Stimulated activated naive CD4-positive, alpha-beta T cell (primary cell): Measurements from ENCODE around the gene CYP19A1.
"Not testable (repeated sequence)": the region's sequence is repeated elsewhere in the genome, so short reads cannot be mapped to it uniquely, and the experiment has no call there.

Experiments used
- DNase-seq, 6 experiments: peaks; one replicate each; lab custom pipeline; 2025; lab: John Stamatoyannopoulos, UW

CYP19A1 gene

DNA sequence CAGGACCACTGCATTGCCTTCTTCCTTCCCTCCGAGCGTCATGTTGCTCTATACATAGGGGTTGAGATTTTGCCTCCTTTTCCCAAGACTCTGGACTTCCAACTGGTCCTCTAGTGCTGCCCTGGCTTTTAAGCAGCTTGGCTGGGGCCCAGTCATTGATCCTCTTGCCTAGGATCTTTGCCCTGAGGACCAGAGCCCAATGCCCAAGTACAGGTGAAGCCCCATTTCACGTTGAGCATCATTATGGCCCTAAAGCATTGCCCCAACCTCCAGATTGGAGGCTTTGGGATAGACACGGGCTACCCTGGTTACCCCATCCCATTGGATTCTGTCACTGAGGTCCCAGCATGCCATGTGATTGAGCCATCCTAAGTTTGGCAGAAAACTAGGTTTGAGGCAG is 47.7 kb downstream of the CYP19A1 start:
- DNase-seq = no peak

DNA sequence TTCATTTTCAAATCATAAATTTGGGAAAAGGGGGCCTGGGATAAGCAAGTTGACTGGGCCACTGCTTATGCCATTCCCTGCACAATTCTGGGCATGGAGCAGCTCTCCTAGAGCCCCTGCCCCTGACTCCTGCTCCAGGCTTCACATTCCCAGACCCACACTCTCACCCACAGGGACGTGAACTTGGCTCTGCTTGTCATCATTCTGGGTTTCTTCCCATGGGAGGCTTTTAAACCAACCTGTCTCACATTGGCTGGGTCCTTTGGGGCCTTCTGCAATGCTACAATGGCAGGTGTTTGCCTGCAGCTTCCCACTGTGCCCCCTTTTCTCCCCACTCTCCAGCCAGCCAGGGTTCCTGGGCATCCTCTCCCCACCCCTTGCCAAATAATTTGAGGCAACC is 49.1 kb downstream of the CYP19A1 start:
- DNase-seq = no peak

DNA sequence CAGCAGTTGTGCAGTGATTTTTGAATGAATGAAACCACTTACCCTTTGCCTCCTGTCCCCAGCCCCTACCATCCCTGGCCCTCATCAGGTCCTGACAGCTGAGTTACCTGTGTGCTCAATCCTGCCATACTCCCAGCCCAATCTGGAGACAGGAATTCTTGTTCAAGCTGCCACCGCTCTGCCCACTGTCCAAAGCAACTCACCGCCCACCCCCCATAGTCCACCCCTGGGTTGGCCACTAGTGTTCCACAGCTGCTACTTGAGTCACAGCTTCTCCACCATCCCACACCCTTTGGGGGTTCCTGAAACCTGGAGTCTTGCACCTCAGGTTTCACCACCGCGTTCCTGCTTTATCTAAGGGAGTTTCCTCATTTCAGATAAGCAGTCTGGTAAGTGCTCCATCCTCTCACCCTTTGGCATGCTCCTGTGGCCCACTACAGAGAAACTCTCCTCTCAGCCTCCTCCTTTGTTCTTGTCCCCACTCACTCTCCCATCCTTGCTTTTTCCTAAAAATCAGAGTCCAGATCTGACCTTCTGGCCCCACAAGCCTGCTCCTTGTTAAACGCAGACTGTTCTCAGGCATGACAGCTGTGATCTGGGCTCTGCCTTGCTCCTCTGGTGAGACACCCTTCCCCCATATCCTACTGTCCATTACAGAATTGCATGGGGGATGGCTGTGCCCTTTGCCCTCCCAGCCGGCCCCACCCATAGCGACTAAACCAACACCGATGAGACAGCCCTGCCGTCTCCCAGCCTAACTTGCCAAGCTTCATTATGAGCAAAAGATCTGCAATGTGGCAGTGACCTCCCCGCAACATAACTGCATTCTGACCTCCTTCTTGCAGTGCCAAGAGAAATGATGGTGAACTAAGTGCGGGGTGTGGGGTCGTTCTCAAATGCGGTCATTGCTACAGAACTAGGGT is 50.0 kb downstream of the CYP19A1 start:
- no peak for DNase-seq

DNA sequence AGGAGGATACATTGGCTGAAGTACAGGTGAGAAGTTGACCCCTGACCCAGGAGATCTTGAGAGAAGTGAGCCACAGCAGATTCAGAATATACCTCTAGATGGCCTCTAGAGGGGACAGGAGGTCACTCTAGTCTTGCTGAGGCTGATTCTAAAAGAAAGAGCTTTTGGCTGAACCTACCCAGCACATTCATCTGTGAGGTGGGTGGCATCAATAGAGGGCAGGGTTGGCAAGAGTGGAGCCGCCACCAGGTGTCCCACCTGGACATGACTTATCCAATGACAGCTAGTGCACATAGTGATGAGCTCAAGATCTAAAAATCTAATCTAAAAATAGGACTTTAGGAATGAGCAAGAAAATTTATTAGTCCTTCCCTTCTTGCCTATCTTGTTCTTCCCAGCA is 51.6 kb downstream of the CYP19A1 start:
- no peak for DNase-seq

DNA sequence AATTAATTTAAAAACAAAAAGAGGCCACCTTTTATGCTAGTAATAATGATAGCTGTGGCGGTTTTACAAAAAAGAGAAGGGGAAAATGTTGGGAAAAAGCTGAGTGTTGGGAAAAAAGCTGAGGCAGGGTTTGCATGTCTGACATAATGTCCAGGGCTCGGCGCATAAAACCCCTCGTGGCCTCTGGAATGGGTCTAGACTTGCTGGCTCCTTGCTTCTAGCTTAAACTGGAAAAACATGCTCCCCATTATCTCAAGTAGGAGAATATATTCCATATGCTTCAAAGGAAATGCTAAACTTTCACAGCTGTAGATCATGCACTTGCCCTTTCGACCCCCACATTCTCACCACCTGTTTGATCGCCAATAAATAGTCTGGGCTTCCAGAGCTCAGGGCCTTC is 53.0 kb downstream of the CYP19A1 start:
- no peak for DNase-seq

DNA sequence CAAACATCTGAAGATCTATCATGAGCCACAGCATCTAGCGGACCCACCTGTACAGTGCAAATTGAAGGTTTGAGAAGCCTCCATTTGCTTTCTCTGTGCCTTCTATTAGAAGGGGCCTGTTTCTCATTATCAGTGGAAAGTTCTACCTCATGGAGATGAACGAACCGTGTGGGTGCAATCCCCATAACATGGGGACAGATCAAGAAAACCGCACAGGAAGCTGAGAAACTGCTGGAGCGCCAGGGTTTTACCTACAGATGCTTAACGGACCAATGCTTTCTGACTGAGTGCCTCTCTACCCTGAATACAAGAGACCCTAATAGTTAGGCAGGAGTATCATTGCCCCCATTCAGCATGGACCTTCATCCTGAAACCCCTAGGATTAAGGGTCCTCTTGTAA is 53.5 kb downstream of the CYP19A1 start:
- DNase-seq = no peak

DNA sequence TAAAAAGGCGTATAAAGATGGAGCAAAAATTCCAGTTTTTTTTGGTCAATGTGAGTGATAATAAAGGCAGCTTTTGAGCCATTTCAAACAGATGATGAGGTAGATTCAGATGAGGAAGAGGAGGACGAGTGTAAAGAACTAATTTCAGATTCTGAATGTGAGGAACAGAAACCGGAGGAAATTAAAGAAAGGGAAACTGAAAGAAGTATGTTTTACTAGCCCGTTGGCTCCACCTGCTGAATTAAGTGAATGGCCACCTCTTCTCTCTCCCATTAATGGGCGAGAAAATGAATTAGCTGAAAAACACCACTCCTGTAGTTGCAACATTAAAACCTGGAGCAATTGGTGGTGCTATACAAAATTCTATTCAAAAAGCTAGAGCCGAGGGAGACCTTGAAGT is 55.4 kb downstream of the CYP19A1 start:
- no peak for DNase-seq

DNA sequence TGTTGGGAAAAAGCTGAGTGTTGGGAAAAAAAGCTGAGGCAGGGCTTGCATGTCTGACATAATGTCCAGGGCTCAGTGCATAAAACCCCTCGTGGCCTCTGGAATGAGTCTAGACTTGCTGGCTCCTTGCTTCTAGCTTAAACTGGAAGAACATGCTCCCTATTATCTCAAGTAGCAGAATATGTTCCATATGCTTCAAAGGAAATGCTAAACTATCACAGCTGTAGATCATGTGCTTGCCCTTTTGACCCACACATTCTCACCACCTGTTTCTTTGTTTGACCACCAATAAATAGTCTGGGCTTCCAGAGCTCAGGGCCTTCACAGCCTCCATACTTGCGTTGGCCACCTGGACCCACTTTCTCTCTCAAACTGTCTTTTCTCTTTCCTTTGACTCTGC is 56.2 kb downstream of the CYP19A1 start:
- not testable (repeated sequence) for DNase-seq

DNA sequence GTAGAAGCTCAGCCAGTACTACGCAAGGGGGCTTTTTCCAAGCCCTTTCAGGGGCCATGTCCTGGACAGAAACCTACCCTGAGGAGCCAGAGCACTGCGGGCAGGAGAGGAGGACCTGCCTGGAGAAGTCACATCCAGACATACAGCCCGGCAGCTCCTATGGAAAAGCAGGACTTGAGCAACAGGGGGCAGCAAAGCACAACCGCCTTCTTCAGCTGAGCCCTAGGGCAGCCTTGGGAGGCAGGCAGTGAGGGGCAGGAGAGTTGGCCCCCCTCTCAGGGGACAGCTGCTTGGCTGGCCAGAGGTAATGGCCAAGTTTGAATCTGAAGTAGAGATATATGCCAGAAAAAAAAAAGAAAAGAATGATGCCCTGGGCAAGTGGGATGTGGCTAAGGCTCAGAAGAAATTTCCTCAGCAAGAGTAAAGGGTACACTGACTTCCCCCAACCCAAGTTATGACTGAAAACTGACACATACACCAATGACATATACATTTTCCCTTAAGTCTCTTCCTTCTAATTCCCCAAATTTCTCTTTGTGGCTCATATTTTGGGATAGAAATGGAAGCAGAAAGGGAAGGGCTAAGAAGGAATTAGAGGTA is 56.9 kb downstream of the CYP19A1 start:
- DNase-seq = no peak

DNA sequence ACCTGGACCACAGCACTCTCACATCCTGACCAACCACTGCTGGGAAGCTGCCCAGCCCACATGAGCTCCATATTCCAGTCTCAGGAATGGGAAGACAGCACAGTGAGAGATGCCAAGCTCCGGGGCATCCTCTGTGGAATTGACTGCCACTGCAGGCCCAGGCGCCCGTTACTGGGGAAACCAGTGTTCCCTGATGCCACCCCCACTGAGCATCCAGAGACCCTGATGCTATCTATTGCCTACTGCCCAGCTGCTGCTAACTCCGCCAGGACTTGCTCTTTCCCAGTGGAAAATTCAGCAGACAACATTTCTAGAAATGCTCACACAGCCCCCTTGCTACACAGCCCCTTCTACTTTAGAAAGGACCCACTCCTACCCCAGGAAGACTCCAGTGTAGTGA is 57.6 kb downstream of the CYP19A1 start:
- DNase-seq = no peak

DNA sequence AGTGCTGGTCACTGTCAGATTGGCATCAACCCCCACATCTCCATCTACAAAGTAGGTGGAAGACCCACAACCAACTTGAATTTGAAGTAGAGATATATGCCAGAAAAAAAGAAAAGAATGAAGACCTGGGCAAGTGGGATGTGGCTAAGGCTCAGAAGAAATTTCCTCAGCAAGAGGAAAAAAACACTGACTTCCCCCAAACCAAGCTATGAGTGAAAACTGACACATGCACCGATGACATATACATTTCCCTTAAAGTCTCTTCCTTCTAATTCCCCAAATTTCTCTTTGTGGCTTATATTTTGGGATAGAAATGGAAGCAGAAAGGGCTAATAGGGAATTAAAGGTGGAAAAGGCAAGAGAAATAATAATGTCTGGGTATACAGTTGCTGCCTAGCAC is 59.0 kb downstream of the CYP19A1 start:
- DNase-seq = no peak

DNA sequence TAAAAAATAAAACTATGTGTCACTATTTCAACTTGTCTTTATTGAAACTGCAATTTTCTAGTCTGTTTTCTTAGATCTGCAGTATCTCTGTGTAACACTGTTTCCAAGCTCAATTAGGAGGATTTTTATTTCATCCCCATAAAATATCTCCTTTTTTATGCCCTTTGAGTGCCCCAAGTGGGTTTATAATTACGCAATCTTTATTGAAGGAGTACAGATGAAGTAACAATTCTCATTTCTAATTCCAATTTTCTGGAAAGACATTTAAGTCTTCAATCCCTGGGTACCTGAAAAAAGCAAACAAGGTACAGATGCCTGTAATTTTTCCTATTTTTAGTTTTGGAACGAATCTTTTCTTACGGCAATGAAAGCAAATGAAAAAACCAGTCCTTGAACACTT is 61.3 kb downstream of the CYP19A1 start:
- DNase-seq = no peak

DNA sequence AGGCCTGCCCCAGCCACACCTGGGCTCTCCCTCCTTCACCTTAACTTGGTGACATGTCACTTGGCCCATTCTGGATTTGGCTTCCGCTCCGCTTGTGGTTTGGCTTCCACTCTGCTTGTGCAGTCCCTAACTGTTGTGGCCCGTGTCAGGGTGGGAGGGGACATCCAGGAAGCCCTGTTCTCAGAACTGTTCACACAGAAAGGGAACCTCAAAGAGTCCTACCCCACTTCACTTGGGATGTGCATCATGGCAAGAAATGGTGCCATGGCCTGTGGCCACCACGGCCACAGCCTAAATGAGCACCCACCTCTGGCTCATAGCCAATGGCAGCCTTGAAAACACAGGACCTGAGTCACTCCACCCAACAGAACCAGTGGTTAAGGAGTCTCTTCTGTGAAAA is 63.4 kb downstream of the CYP19A1 start:
- no peak for DNase-seq

DNA sequence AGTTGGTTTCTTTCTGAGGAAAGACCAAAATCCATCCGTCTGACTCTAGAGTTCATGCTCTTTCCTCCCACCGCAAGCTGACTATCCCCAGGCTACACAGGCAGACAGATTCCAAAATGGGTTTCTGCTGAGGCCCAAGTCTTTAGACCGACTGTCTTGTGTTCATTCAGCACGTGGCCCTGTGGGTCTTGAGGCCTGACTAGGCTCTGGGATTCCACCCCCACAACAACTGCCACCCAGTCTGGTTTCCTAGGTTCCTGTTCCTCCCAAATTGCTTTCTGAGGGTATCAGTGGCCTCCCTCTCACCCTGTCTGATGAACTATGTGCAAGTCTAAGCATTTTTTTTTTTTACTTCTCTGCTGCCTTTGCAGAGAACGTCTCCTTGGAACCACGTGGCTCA is 67.7 kb downstream of the CYP19A1 start:
- DNase-seq = no peak

DNA sequence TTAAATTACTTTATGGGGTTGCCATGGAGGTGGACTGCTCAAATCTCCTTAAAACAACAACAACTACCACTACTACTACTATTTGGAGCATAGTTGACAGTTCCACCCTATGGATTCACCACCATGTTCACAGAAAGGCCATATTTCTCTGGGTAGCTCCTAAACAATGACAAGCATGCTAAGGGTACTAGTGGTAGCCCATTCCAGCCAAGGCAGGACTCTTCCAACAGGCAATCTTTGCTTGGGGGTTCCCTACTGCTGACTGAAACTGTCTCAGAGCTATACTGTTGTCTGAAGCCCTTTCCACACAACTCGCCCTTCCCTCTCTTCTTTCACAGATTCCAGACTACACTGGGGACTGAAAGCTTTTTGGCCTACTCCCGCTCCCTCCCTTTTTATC is 68.9 kb downstream of the CYP19A1 start:
- DNase-seq = no peak

DNA sequence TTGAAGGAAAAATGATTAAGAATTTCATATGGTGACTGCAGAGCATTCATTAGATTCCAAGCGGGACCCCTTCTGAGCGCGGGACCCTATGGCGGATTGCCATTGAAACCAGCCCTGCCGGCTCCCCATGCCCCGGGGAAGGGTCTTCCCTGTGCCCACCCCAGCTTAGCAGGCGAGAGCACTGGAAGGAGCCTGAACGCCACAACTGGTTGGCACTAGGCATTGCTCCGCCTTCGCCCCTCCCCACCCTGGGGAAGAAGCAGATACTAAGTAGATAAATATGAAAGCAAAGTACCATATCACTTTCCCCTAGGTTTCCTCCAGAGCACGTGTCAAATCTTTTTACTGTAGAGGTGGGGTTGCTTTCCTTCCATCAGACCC is 70.7 kb downstream of the CYP19A1 start:
- DNase-seq = no peak

DNA sequence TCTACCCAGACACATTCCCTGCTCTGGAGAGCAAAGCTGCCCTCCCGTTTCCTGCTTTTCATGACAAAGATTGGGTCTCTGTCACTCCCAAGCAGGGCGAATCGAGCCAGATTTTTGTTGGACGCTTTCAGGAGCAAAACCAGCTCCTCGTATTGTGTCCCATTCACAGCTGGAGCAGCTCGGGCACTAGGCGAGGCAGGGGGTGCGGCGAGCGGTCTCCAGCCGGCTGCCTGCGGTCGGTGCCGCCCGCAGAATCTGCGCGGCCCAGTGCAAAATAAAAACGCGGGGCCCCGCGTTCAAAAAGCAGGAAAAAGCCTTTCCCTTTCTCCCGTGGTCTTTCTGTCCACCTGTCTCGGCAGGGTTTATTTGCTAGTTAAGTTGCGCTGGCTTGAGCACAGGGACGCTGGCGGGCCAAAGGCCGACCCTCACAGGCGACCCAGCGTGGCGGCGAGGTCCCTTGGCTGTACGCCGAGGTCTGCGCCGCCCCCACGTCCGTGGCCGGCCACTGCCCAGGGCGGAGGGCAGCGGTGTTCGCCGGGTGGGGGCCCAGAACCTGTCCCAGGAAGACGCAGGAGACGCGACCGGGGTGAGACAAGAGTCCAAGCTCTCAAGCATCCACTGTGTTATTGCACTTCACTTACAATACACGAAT is 71.2 kb downstream of the CYP19A1 start:
- no peak for DNase-seq

DNA sequence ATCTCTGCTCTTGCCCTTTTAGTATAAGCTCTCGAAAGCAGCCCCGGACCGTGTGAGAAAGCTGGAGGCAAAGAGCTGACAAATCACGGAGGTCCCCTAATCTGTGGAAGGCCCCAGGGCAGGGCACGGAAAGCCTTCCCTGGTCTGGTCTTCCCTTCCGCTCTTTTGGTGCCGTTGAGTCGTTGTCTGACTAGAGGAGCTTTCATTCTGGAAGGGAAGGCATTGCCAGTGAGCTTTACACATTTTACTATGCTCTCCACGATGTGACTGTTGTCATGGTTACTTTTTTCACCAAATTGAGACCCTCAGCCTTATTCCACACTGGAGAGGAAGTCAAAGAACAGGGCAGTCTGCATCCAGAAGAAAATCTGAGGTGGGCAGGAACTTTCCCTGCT is 71.7 kb downstream of the CYP19A1 start:
- no peak for DNase-seq

DNA sequence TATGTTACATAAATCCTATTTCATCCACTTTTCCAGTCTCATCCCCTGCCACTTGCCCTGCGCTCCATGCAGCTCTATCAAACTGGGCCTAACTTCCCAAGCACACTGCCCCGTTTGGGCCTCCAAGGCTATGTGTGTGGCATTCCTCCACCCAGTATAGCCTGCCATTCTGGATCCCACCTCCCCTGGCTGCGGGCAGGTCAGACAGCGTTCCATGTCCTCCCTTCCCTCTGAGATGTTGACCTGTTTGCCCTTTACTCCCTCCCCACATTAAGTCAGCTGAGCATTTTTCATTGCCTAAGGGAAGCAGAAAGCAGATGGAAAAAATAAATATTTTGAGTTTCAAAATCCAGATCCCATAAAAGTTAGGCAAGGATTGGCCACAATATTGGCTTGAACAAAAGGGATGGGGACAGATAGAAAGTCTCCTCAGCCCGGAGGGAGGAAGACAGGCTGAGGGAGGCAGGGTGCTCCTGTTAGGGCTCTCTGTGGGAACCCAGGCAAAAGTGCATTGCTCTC is 73.3 kb downstream of the CYP19A1 start:
- no peak for DNase-seq

DNA sequence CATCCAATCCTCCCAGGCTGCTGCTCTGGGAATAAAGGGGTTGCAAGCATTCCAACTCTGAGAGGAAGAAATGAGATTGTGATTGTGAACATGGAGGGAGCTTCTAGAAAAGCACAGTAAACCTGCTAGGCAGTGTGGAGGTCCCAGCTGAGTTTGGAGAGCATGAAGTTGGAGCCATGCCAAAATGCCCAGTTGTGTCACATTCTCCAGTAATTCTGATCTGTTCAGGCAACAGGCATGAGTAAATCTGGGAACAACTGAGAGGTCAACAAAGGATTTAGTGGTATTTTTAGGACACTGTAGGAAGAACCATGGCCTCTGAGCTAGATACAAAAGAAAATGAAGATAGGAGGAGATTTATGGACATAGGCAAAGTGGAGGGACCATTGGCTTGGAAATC is 74.7 kb downstream of the CYP19A1 start:
- DNase-seq = no peak

DNA sequence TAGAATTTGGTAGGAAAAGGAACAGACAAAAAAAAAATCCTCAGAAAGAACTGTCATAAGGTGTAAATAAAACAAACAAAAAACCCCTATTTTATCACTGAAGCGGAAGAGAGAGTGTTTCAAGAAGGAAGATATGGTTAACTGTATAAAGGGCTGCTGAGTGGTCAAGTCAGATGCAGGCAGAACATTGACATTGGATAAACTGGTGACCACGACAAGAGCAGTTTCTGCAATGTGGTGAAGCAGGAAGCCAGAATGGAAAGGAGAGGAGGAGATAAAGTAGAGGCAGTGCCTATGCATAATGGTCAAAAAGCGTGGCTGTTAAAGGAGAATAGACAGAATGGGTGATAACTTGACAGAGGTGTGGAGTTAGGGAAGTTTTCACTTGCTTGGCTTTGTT is 75.3 kb downstream of the CYP19A1 start:
- DNase-seq = no peak

DNA sequence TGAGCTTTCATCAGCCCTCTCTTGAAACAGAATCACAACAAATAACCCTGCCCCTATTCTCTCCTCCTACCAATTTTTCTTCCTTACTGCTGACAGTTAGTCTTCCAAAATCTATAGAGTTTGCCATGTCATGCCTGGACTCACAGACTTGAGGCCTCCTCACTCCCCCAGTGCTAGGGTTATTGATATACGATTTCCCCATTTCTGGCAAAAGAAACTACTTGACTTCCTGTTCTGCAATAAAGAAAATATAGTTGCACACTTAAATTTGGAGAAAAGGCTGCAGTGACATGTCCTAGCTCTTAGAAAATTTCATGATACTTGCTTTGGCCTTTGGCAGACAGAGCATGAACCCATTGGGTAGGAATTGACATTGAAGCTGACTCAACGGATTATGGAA is 75.9 kb downstream of the CYP19A1 start:
- no peak for DNase-seq

DNA sequence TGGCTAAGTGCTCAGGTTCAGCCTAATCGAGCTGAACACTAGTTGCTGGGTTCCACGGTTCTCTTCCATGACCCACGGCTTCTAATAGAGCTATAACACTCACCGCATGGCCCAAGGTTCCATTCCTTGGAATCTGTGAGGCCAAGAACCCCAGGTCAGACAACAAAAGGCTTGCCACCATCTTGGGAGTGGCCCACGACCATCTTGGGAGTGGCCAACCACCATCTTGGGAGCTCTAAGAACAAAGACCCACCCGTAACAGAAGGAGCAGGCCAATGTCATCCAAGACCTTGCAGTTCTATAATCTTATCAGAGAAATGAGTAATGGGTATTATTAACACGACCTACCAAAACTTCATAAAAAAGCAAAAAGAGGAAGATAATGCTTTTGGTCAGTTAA is 77.3 kb downstream of the CYP19A1 start:
- DNase-seq = not testable (repeated sequence)
